Right lobe of liver (tissue), 4 donors: ENCODE data around the gene SLC38A4.

Experiments used
- POLR2A ChIP-seq: fragments of 450-650 bp; IDR thresholded peaks from one replicate; pipeline ENCODE4 v1.6.1; 2017; ENCODE audit warnings: antibody characterized with exemption, mild to moderate bottlenecking
- TF ChIP-seq, protein P1 (sequence below), 4 donors: fragments of 200-600 bp in 3 of 4; fragments of 450-650 bp in 1 of 4; IDR thresholded peaks; one replicate each; pipeline versions ENCODE4 v1.5.1 to v1.8.0; 2016 to 2022; ENCODE audit warnings: antibody characterized with exemption in 4 of 4, mild to moderate bottlenecking in 2 of 4
- donor health status: DM: no; HTN: no; CAD: no.
- donor health status: DM: no; HTN: no; CAD: no.
- donor health status: DM: no; HTN: yes; CAD: no.

DNA sequence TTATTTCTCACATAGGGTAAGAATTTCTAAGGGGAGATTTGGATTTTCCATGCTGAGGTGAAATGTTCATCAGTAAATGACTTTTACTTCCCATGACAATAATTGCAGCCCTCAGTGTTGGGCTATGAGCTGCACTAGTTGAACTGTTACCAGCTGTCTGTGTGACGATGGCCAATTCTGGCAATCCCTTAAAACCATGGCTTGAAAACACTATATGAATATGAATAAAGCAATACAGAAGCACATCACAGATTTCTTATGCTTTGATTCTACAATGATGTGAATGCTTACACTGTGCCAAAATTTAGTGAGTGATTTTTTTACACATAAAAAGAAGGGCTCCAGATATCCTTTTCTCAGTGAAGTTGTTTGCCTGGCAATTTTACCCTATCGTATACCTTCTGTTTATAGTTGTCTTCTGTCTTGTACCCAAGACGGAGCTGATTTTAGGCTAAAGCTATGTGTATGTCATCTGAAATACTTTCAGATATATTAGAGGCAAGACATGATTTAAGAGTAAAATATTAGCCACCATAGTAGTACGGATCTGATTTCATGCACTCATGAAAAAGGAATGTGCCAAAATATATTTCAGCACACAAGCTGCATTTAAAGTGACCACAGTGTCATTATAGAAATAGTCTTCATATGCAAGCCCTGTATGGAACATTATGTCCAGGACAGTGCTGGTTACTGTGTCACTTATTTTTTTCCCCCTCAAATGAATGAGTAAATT, 52.0 kb downstream of the SLC38A4 start:
- TF ChIP-seq, protein P1, sequence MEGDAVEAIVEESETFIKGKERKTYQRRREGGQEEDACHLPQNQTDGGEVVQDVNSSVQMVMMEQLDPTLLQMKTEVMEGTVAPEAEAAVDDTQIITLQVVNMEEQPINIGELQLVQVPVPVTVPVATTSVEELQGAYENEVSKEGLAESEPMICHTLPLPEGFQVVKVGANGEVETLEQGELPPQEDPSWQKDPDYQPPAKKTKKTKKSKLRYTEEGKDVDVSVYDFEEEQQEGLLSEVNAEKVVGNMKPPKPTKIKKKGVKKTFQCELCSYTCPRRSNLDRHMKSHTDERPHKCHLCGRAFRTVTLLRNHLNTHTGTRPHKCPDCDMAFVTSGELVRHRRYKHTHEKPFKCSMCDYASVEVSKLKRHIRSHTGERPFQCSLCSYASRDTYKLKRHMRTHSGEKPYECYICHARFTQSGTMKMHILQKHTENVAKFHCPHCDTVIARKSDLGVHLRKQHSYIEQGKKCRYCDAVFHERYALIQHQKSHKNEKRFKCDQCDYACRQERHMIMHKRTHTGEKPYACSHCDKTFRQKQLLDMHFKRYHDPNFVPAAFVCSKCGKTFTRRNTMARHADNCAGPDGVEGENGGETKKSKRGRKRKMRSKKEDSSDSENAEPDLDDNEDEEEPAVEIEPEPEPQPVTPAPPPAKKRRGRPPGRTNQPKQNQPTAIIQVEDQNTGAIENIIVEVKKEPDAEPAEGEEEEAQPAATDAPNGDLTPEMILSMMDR (IDR thresholded peaks at IDR 0.05): no peak
- TF ChIP-seq POLR2A: no peak
